ENCODE measurements around the gene ZNF579.

The ZNF579 gene

DNA sequence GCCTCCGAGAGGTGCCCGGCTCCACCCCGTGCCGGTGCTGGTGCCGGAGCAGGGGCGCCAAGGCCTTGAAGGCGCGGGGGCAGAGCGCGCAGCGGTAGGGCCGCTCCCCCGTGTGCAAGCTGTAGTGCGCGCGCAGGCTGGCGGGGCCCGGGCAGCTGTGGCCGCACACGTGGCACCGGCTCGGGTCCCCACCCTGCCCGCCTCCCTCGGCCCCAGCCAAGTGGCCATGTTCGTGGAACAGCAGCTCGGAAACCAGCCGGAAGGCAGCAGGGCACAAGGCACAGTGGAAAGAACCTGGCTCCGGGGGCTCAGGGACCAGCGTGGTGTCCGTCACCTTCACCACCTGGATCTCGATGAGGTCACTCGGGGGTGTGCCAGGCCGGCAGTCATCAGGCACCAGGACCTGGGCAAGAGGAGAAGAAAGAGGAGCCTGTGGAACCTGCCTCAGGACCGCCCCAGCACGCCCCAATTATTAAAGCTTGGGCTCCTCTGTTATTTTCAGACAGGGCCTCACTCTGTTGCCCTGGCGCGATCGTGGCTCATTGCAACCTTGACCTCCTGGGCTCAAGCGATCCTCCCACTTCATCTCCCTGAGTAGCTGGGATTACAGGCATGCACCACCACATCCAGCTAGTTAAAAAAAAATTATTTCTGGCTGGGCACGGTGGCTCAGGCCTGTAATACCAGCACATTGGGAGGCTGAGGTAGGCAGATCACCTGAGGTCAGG is 41.8 kb upstream of the ZNF579 start:
- in situ Hi-C loops (cut with MboI; ENCODE audit: low pct_unique_long_range_greater_than_20kb, low sequenced_read_pairs, unreplicated experiment): loop anchor here (25.0 kb wide), 1 partner anchor 1160 kb away; the partner anchor contains the start of genes CDC42EP5 and LENG9
- TF ChIP-seq, protein P1, sequence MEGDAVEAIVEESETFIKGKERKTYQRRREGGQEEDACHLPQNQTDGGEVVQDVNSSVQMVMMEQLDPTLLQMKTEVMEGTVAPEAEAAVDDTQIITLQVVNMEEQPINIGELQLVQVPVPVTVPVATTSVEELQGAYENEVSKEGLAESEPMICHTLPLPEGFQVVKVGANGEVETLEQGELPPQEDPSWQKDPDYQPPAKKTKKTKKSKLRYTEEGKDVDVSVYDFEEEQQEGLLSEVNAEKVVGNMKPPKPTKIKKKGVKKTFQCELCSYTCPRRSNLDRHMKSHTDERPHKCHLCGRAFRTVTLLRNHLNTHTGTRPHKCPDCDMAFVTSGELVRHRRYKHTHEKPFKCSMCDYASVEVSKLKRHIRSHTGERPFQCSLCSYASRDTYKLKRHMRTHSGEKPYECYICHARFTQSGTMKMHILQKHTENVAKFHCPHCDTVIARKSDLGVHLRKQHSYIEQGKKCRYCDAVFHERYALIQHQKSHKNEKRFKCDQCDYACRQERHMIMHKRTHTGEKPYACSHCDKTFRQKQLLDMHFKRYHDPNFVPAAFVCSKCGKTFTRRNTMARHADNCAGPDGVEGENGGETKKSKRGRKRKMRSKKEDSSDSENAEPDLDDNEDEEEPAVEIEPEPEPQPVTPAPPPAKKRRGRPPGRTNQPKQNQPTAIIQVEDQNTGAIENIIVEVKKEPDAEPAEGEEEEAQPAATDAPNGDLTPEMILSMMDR (IDR thresholded peaks at IDR 0.05; ENCODE audit: extremely low read depth, insufficient read depth, missing control alignments): no peak

DNA sequence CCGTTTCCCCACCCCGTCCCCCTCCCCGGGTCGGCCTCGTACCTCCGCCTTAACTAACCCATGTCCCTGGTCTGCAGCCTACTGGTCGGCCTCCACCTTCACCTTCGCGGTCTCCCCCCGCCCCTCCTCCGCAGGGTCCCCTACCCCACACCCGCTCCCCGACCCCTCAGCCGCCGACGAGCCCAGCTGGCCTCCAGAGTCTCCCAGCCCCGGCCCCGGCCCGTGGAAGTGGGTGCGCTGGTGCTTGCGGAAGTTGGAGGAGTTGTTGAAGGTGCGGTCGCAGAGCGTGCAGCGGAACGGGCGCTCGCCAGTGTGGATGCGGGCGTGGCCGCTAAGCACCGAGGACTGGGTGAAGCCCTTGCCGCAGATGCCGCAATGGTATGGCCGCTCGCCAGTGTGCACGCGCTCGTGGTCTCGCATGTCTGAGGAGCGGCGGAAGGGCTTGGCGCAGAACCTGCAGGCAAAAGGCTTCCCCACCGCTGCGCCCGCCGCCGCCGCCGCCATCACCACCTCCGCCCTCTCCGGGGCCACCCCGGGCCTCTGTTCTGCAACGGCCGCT is 41.1 kb upstream of the ZNF579 start:
- TF ChIP-seq, protein P1 (IDR thresholded peaks at IDR 0.05; ENCODE audit: extremely low read depth, insufficient read depth, missing control alignments): no peak
- in situ Hi-C loops (cut with MboI; ENCODE audit: low pct_unique_long_range_greater_than_20kb, low sequenced_read_pairs, unreplicated experiment): loop anchor here (25.0 kb wide), 1 partner anchor 1159 kb away; the partner anchor contains the start of genes CDC42EP5 and LENG9
- no peak for DNase-seq (ENCODE audit: low spot score)

More for the DNA sequence above, 41.8 kb upstream of the ZNF579 start:
- no peak for DNase-seq (ENCODE audit: low spot score)

DNA sequence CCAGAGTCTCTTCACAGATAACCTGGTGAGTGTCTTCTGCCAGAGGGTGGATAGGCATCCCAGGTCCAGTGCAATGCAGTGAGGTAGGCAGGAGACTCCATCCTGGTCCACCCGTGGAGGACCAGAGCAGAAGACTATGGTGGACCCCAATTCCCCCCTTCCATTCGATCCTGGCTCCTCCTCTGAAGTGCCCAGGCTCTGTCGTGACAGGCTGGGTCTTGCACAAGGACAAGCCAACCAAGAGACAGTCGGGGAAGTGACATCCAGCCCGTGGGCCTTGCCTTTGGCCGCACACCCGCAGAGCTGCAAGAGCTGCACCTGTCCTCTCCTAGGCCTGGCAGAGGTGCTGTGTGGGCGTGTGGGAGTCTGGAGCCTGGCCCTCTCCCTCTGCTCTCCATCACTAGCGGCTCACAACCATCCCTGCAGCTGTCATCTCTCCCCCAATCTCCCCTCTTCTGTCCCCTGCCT is 40.6 kb upstream of the ZNF579 start:
- in situ Hi-C loops (cut with MboI; ENCODE audit: low pct_unique_long_range_greater_than_20kb, low sequenced_read_pairs, unreplicated experiment): loop anchor here (25.0 kb wide), 1 partner anchor 1159 kb away; the partner anchor contains the start of genes CDC42EP5 and LENG9

DNA sequence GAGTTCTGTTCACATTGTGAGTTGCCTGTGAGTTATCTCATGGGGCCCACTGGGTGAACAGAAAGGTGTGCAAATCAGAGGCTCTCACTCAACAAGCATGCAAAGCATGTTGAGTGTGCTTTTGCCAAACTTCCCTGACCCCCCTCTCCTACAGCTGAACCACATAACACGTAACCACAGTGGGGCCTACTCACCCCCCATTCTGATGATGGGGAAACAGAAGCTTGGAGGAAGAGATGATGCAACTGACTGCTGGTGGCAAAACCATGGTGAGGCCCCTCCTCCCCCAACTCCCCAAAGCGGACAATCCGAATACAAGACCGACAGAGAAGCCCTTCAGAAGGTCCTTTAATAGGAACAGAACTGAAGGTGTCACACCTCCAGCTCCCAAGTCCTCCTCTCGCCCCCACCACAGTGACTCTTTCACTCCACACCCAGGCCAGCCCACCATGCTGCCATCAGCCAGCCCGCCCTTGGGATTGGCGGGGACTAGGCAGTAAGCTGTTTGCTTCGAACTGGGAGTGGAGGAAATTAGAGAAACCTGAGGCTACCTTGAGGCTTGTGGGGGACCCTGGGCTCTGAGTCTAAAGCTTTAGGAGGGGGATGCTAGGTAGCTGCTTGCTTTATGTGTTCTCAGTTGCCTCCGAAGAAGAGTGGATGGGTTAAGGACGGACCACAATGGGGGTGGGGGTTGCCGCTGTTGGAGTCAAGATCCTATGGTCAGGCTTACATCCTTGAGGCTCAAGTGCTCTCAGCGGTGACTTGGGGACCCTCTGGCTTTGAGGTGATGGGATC is 40.0 kb upstream of the ZNF579 start:
- TF ChIP-seq, protein P1 (IDR thresholded peaks at IDR 0.05; ENCODE audit: extremely low read depth, insufficient read depth, missing control alignments): no peak
- in situ Hi-C loops (cut with MboI; ENCODE audit: low pct_unique_long_range_greater_than_20kb, low sequenced_read_pairs, unreplicated experiment): loop anchor here (25.0 kb wide), 1 partner anchor 1158 kb away; the partner anchor contains the start of genes CDC42EP5 and LENG9
- DNase-seq (ENCODE audit: low spot score): no peak

More for the DNA sequence above, 40.6 kb upstream of the ZNF579 start:
- TF ChIP-seq, protein P1 (IDR thresholded peaks at IDR 0.05; ENCODE audit: extremely low read depth, insufficient read depth, missing control alignments): no peak
- DNase-seq (ENCODE audit: low spot score): no peak

DNA sequence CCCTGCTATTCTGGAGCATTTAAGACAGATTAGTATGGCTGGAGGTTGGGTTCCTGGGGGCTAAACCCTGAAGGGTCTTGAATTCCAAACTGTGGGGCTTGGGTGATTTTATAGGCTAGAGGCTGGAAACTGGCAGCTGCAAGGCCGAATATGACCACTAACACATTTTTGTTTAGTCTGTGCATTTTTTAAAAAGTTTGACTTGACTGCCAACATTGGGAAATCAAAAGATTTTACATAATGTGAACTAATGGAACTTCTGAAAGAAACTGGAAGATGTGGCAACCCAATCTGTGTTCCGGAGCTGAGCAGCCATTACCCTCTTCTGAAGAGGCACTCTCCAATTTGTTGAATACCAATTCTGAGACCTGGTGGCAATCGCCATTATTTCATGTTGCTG is 38.6 kb upstream of the ZNF579 start:
- in situ Hi-C loops (cut with MboI; ENCODE audit: low pct_unique_long_range_greater_than_20kb, low sequenced_read_pairs, unreplicated experiment): loop anchor here (25.0 kb wide), 1 partner anchor 1157 kb away; the partner anchor contains the start of genes CDC42EP5 and LENG9
- no peak for DNase-seq (ENCODE audit: low spot score)

More for the DNA sequence above, 38.6 kb upstream of the ZNF579 start:
- TF ChIP-seq, protein P1 (IDR thresholded peaks at IDR 0.05; ENCODE audit: extremely low read depth, insufficient read depth, missing control alignments): no peak

All from GM13977 (cell line).